ENCODE measurements around the gene TRIM32.
A peak's percentile ranks its signal among the peaks of the same experiment; 100 is the strongest.

TRIM32 gene

GRCh38 chr9:116706310-116707290, 19.5 kb downstream of the TRIM32 start:
- DNase-seq (ENCODE audit: low spot score) = no peak

- DNase-seq (ENCODE audit: low spot score) = no peak
Measured at GRCh38 chr9:116712781-116713180, 25.7 kb downstream of the TRIM32 start.

- DNase-seq (ENCODE audit: low spot score) = no peak
Measured at GRCh38 chr9:116713271-116713670, 26.2 kb downstream of the TRIM32 start.

GRCh38 chr9:116715751-116716150, 28.6 kb downstream of the TRIM32 start:
- DNase-seq (ENCODE audit: low spot score) = no peak

GRCh38 chr9:116716438-116716837, 29.3 kb downstream of the TRIM32 start:
- no peak for DNase-seq (ENCODE audit: low spot score)

GRCh38 chr9:116717150-116717549, 30.0 kb downstream of the TRIM32 start:
- DNase-seq (ENCODE audit: low spot score) = no peak

GRCh38 chr9:116718111-116718510, 31.0 kb downstream of the TRIM32 start:
- DNase-seq (ENCODE audit: low spot score) = no peak

- DNase-seq (ENCODE audit: low spot score) = no peak
Measured at GRCh38 chr9:116720111-116720510, 33.0 kb downstream of the TRIM32 start.

- DNase-seq (ENCODE audit: low spot score) = no peak
Measured at GRCh38 chr9:116721411-116721810, 34.3 kb downstream of the TRIM32 start.

- DNase-seq (ENCODE audit: low spot score) = no peak
Measured at GRCh38 chr9:116721944-116722343, 34.8 kb downstream of the TRIM32 start.

GRCh38 chr9:116724123-116724522, 37.0 kb downstream of the TRIM32 start:
- no peak for DNase-seq (ENCODE audit: low spot score)

GRCh38 chr9:116726602-116727001, 39.5 kb downstream of the TRIM32 start:
- no peak for DNase-seq (ENCODE audit: low spot score)

GRCh38 chr9:116733010-116733641, 46.0 kb downstream of the TRIM32 start:
- DNase-seq (ENCODE audit: low spot score) = no peak

- no peak for DNase-seq (ENCODE audit: low spot score)
Measured at GRCh38 chr9:116736399-116737151, 49.5 kb downstream of the TRIM32 start.

GRCh38 chr9:116737152-116737546, 50.0 kb downstream of the TRIM32 start:
- DNase-seq (ENCODE audit: low spot score) = peak; percentile 81

- no peak for DNase-seq (ENCODE audit: low spot score)
Measured at GRCh38 chr9:116741086-116741740, 54.1 kb downstream of the TRIM32 start.

GRCh38 chr9:116741742-116742141, 54.6 kb downstream of the TRIM32 start:
- DNase-seq (ENCODE audit: low spot score) = no peak

GRCh38 chr9:116749176-116749575, 62.1 kb downstream of the TRIM32 start:
- DNase-seq (ENCODE audit: low spot score) = no peak

GRCh38 chr9:116749772-116750171, 62.7 kb downstream of the TRIM32 start:
- no peak for DNase-seq (ENCODE audit: low spot score)

- no peak for DNase-seq (ENCODE audit: low spot score)
Measured at GRCh38 chr9:116750510-116750909, 63.4 kb downstream of the TRIM32 start.

All from RKO (cell line).